ENCODE data around the gene EPC2.

The EPC2 gene

DNA sequence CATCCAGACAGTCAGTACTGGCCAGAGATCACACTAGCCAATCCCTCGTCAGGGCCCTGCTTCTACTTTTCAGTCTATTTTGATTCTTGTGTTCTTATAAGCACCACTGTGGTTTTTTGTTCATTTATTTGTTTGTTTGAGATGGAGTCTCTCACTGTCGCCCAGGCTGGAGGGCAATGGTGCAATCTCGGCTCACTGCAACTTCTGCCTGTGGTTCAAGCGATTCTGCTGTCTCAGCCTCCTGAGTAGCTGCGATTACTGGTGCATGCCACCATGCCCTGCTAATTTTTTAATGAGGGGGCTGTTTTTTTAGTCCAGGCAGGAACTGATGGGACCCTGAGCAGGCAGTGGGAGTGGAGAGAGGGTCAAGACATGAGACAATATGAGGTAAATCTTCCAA lies 165.5 kb downstream of the EPC2 start (continued):
- TF ChIP-seq ZIC2 (tag by site-specific recombination; IDR thresholded peaks at IDR 0.05) (no peak), ZNF596 (tag by site-specific recombination; IDR thresholded peaks at IDR 0.05) (no peak), ZNF146 (tag by site-specific recombination; IDR thresholded peaks at IDR 0.05) (no peak), ZNF747 (tag by site-specific recombination; IDR thresholded peaks at IDR 0.05) (no peak), ZNF791 (tag by site-specific recombination; IDR thresholded peaks at IDR 0.05) (no peak), MEIS1 (CRISPR knock-in tag; IDR thresholded peaks at IDR 0.05; ENCODE audit: borderline replicate concordance) (no peak), GLI2 (tag by site-specific recombination; IDR thresholded peaks at IDR 0.05; ENCODE audit: borderline replicate concordance, low read depth) (no peak), SP7 (tag by site-specific recombination; IDR thresholded peaks at IDR 0.05) (no peak), ZNF394 (tag by site-specific recombination; IDR thresholded peaks at IDR 0.05; ENCODE audit: borderline replicate concordance) (no peak), ZSCAN16 (tag by site-specific recombination; IDR thresholded peaks at IDR 0.05) (no peak)
- TF ChIP-seq, protein P1, sequence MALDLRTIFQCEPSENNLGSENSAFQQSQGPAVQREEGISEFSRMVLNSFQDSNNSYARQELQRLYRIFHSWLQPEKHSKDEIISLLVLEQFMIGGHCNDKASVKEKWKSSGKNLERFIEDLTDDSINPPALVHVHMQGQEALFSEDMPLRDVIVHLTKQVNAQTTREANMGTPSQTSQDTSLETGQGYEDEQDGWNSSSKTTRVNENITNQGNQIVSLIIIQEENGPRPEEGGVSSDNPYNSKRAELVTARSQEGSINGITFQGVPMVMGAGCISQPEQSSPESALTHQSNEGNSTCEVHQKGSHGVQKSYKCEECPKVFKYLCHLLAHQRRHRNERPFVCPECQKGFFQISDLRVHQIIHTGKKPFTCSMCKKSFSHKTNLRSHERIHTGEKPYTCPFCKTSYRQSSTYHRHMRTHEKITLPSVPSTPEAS (tag by site-specific recombination; IDR thresholded peaks at IDR 0.05) = no peak
- TF ChIP-seq, protein P2, sequence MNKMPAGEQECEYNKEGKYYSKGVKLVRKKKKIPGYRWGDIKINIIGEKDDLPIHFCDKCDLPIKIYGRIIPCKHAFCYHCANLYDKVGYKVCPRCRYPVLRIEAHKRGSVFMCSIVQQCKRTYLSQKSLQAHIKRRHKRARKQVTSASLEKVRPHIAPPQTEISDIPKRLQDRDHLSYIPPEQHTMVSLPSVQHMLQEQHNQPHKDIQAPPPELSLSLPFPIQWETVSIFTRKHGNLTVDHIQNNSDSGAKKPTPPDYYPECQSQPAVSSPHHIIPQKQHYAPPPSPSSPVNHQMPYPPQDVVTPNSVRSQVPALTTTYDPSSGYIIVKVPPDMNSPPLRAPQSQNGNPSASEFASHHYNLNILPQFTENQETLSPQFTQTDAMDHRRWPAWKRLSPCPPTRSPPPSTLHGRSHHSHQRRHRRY (tag by site-specific recombination; IDR thresholded peaks at IDR 0.05) = no peak
- TF ChIP-seq, protein P3, sequence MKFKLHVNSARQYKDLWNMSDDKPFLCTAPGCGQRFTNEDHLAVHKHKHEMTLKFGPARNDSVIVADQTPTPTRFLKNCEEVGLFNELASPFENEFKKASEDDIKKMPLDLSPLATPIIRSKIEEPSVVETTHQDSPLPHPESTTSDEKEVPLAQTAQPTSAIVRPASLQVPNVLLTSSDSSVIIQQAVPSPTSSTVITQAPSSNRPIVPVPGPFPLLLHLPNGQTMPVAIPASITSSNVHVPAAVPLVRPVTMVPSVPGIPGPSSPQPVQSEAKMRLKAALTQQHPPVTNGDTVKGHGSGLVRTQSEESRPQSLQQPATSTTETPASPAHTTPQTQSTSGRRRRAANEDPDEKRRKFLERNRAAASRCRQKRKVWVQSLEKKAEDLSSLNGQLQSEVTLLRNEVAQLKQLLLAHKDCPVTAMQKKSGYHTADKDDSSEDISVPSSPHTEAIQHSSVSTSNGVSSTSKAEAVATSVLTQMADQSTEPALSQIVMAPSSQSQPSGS (tag by site-specific recombination; IDR thresholded peaks at IDR 0.05; ENCODE audit: low read depth) = no peak
- TF ChIP-seq, protein P4, sequence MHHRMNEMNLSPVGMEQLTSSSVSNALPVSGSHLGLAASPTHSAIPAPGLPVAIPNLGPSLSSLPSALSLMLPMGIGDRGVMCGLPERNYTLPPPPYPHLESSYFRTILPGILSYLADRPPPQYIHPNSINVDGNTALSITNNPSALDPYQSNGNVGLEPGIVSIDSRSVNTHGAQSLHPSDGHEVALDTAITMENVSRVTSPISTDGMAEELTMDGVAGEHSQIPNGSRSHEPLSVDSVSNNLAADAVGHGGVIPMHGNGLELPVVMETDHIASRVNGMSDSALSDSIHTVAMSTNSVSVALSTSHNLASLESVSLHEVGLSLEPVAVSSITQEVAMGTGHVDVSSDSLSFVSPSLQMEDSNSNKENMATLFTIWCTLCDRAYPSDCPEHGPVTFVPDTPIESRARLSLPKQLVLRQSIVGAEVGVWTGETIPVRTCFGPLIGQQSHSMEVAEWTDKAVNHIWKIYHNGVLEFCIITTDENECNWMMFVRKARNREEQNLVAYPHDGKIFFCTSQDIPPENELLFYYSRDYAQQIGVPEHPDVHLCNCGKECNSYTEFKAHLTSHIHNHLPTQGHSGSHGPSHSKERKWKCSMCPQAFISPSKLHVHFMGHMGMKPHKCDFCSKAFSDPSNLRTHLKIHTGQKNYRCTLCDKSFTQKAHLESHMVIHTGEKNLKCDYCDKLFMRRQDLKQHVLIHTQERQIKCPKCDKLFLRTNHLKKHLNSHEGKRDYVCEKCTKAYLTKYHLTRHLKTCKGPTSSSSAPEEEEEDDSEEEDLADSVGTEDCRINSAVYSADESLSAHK (tag by site-specific recombination; IDR thresholded peaks at IDR 0.05) = no peak

DNA sequence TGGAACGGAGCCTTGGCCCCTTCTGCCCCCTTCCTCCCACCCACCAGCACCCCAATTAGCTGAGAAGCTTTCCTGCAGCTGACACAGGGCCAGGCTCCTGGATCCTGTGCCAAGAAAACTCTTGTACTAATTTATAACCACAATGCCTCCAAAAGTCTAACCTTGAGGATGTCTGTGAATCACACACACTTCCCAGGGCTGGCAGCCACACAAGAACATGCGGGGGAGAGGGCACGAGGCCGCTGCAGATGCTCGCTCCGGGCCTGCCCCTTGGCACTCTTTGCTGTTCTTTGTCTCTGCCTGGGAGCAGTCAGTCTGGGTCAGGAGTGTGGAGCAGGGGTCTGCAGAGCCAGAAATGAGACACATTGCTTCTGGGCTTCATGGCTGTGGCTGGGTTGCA lies 167.8 kb downstream of the EPC2 start:
- TF ChIP-seq ZSCAN30 (tag by site-specific recombination; IDR thresholded peaks at IDR 0.05) = no peak
- TF ChIP-seq OSR2 (tag by site-specific recombination; IDR thresholded peaks at IDR 0.05) = no peak
- TF ChIP-seq, protein P5, sequence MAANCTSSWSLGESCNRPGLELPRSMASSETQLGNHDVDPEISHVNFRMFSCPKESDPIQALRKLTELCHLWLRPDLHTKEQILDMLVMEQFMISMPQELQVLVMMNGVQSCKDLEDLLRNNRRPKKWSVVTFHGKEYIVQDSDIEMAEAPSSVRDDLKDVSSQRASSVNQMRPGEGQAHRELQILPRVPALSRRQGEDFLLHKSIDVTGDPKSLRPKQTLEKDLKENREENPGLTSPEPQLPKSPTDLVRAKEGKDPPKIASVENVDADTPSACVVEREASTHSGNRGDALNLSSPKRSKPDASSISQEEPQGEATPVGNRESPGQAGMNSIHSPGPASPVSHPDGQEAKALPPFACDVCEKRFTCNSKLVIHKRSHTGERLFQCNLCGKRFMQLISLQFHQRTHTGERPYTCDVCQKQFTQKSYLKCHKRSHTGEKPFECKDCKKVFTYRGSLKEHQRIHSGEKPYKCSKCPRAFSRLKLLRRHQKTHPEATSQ (tag by site-specific recombination; IDR thresholded peaks at IDR 0.05) = no peak
- no peak for TF ChIP-seq KLF7 (tag by site-specific recombination; IDR thresholded peaks at IDR 0.05; ENCODE audit: borderline replicate concordance)
- no peak for TF ChIP-seq ZNF426 (tag by site-specific recombination; IDR thresholded peaks at IDR 0.05)
- no peak for TF ChIP-seq OVOL3 (tag by site-specific recombination; IDR thresholded peaks at IDR 0.05)
- TF ChIP-seq, protein P6, sequence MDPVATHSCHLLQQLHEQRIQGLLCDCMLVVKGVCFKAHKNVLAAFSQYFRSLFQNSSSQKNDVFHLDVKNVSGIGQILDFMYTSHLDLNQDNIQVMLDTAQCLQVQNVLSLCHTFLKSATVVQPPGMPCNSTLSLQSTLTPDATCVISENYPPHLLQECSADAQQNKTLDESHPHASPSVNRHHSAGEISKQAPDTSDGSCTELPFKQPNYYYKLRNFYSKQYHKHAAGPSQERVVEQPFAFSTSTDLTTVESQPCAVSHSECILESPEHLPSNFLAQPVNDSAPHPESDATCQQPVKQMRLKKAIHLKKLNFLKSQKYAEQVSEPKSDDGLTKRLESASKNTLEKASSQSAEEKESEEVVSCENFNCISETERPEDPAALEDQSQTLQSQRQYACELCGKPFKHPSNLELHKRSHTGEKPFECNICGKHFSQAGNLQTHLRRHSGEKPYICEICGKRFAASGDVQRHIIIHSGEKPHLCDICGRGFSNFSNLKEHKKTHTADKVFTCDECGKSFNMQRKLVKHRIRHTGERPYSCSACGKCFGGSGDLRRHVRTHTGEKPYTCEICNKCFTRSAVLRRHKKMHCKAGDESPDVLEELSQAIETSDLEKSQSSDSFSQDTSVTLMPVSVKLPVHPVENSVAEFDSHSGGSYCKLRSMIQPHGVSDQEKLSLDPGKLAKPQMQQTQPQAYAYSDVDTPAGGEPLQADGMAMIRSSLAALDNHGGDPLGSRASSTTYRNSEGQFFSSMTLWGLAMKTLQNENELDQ (tag by site-specific recombination; IDR thresholded peaks at IDR 0.05; ENCODE audit: low read depth) = no peak
- ChIA-PET CTCF (no interaction called here), POLR2A (no interaction called here)
- Histone ChIP-seq H3K27ac (ENCODE audit: extremely low read depth, low read depth, low read length) (no peak overlapping the region), H3K4me3 (ENCODE audit: low read depth, low read length) (no peak overlapping the region), H3K9me3 (ENCODE audit: control insufficient read depth, insufficient read depth, low read depth, low read length) (no peaks in the 10 kb centered on the region), H3K4me1 (ENCODE audit: control insufficient read depth, insufficient read depth, low read length) (peaks cover 12% of the 10 kb centered on the region), H3K36me3 (ENCODE audit: control insufficient read depth in 2 of 2, insufficient read depth in 1 of 2, low read length in 2 of 2) (no peaks in the 10 kb centered on the region)

Measured in HEK293 (cell line).